H1 (cell line): ENCODE measurements around the gene FEV. TPM values are rescaled to one million over a fixed set of nuclear protein-coding genes. Genes with fewer than 3 reads are reported as not detected.

Experiments used
- CTCF ChIA-PET: fragments of 300-600 bp; sonication (Branson Sonifier 250); formaldehyde crosslinking; loops from one replicate; lab custom pipeline; 2021; ENCODE audit not compliant: partially characterized antibody; lab: Charles Lee
- POLR2A ChIA-PET: fragments of 300-600 bp; sonication (Branson Sonifier 250); formaldehyde crosslinking; loops from one replicate; lab custom pipeline; 2021; ENCODE audit warnings: inconsistent platforms; ENCODE audit not compliant: partially characterized antibody; lab: Charles Lee
- DNase-seq, 2 experiments: peaks; one replicate each; pipeline versions ENCODE4 v3.0.0 to v3.0.0-alpha.2; 2010 to 2022; ENCODE audit warnings: low spot score in 2 of 2, low read depth in 1 of 2, mixed read lengths in 1 of 2
- FAIRE-seq: peaks from 2 replicates; lab custom pipeline; 2011; peaks lifted over from hg19 to GRCh38; lab: Jason Lieb, UNC
- H2AFZ ChIP-seq: 2 replicates; pipeline ENCODE4 v1.8.1; 2012; ENCODE audit warnings: low read length, inconsistent platforms
- H2AK5ac ChIP-seq: 2 replicates; pipeline ENCODE4 v1.6.1; 2013; ENCODE audit warnings: low read depth, low read length
- H2BK120ac ChIP-seq: replicated peaks from 2 replicates; pipeline ENCODE3; 2013; ENCODE audit warnings: low read depth, low read length, inconsistent platforms
- H2BK12ac ChIP-seq: 2 replicates; pipeline ENCODE4 v1.6.1; 2013; ENCODE audit warnings: low read depth, low read length
- H2BK15ac ChIP-seq: 2 replicates; pipeline ENCODE4 v1.6.1; 2013; ENCODE audit warnings: low read length
- H2BK20ac ChIP-seq: 2 replicates; pipeline ENCODE4 v1.6.1; 2013; ENCODE audit warnings: low read length
- H2BK5ac ChIP-seq: 2 replicates; pipeline ENCODE4 v1.6.1; 2013; ENCODE audit warnings: low read depth, low read length
- H3K14ac ChIP-seq: 2 replicates; pipeline ENCODE4 v1.6.1; 2013; ENCODE audit warnings: inconsistent platforms; ENCODE audit not compliant: insufficient read length
- H3K18ac ChIP-seq: 2 replicates; pipeline ENCODE4 v1.6.1; 2013; ENCODE audit warnings: low read length; ENCODE audit errors: extremely low read depth
- H3K23ac ChIP-seq: 2 replicates; pipeline ENCODE4 v1.6.1; 2013; ENCODE audit warnings: inconsistent platforms; ENCODE audit not compliant: insufficient read length
- H3K23me2 ChIP-seq: 2 replicates; pipeline ENCODE4 v1.6.1; 2013; ENCODE audit warnings: low read depth, low read length
- H3K27ac ChIP-seq: 2 replicates; pipeline ENCODE4 v1.6.1; 2011; ENCODE audit warnings: low read depth, low read length, inconsistent platforms
- H3K27me3 ChIP-seq, 4 experiments: replicated peaks in 1 of 4; 1 replicate in 1 of 4; 2 replicates in 3 of 4; pipeline versions ENCODE4 v1.6.1 to v1.8.1; 2011 to 2013; ENCODE audit warnings: low read length in 3 of 4, mild to moderate bottlenecking in 3 of 4, inconsistent platforms in 2 of 4, mixed read lengths in 2 of 4, moderate library complexity in 1 of 4; ENCODE audit not compliant: control insufficient read depth in 3 of 4, insufficient read depth in 3 of 4; ENCODE audit errors: extremely low read depth in 1 of 4
- H3K36me3 ChIP-seq, 4 experiments: 2 replicates each; pipeline versions ENCODE4 v1.6.1 to v1.8.1; 2011 to 2013; ENCODE audit warnings: mild to moderate bottlenecking in 4 of 4, low read length in 3 of 4, moderate library complexity in 2 of 4, control low read depth in 1 of 4, inconsistent platforms in 1 of 4; ENCODE audit not compliant: insufficient read depth in 4 of 4, control insufficient read depth in 2 of 4
- H3K4ac ChIP-seq: replicated peaks from 2 replicates; pipeline ENCODE3; 2013; ENCODE audit warnings: low read length, low read depth, mixed read lengths, inconsistent platforms; ENCODE audit not compliant: insufficient read length
- H3K4me1 ChIP-seq, 4 experiments: replicated peaks in 1 of 4; 1 replicate in 1 of 4; 2 replicates in 3 of 4; pipeline versions ENCODE4 v1.6.1 to v1.8.1; 2011 to 2013; ENCODE audit warnings: low read length in 3 of 4, inconsistent platforms in 2 of 4, mixed read lengths in 1 of 4; ENCODE audit not compliant: insufficient read depth in 4 of 4, control insufficient read depth in 3 of 4
- H3K4me2 ChIP-seq, 2 experiments: 2 replicates each; pipeline versions ENCODE4 v1.6.1 to v1.8.1; 2011 to 2013; ENCODE audit warnings: low read depth in 2 of 2, low read length in 2 of 2, control low read depth in 1 of 2, inconsistent platforms in 1 of 2, mild to moderate bottlenecking in 1 of 2; ENCODE audit not compliant: insufficient read depth in 1 of 2
- H3K4me3 ChIP-seq, 4 experiments: fragments of 200-600, 300-600 bp in 1 of 4; sonication (generic), shearing (Covaris generic), sonication (Bioruptor Twin) in 1 of 4; 2 replicates each; pipeline versions ENCODE4 v1.5.1 to v1.8.1; 2011 to 2016; ENCODE audit warnings: low read length in 4 of 4, low read depth in 3 of 4, control low read depth in 2 of 4, inconsistent platforms in 2 of 4, mild to moderate bottlenecking in 2 of 4, mixed read lengths in 1 of 4, moderate library complexity in 1 of 4; ENCODE audit not compliant: insufficient read depth in 2 of 4; ENCODE audit errors: extremely low read depth in 1 of 4
- H3K56ac ChIP-seq: replicated peaks from 2 replicates; pipeline ENCODE3; 2013; ENCODE audit warnings: low read depth, mild to moderate bottlenecking, mixed read lengths, low read length, inconsistent platforms; ENCODE audit not compliant: insufficient read length
- H3K79me1 ChIP-seq: 2 replicates; pipeline ENCODE4 v1.6.1; 2013; ENCODE audit warnings: low read depth, low read length, control low read depth
- H3K79me2 ChIP-seq, 2 experiments: 2 replicates each; pipeline versions ENCODE4 v1.6.1 to v1.8.1; 2012 to 2013; ENCODE audit warnings: low read length in 2 of 2, mild to moderate bottlenecking in 2 of 2, inconsistent platforms in 1 of 2; ENCODE audit not compliant: insufficient read depth in 2 of 2, control insufficient read depth in 1 of 2
- H3K9ac ChIP-seq, 4 experiments: replicated peaks in 1 of 4; 1 replicate in 1 of 4; 2 replicates in 3 of 4; pipeline versions ENCODE4 v1.6.1 to v1.8.1; 2011 to 2013; ENCODE audit warnings: low read depth in 3 of 4, low read length in 3 of 4, control low read depth in 2 of 4, mild to moderate bottlenecking in 2 of 4, moderate library complexity in 2 of 4, inconsistent platforms in 1 of 4; ENCODE audit errors: extremely low read depth in 1 of 4
- H3K9me3 ChIP-seq, 2 experiments: 2 replicates each; pipeline versions ENCODE4 v1.6.1 to v1.8.1; 2012 to 2013; ENCODE audit warnings: mild to moderate bottlenecking in 2 of 2, moderate library complexity in 2 of 2, control low read depth in 1 of 2, inconsistent platforms in 1 of 2, low read depth in 1 of 2, low read length in 1 of 2, mixed read lengths in 1 of 2; ENCODE audit not compliant: insufficient read depth in 2 of 2
- H4K20me1 ChIP-seq, 2 experiments: replicated peaks in 1 of 2; 2 replicates each; pipeline versions ENCODE3 to v1.8.1; 2011 to 2013; ENCODE audit warnings: inconsistent platforms in 2 of 2, low read length in 2 of 2, mild to moderate bottlenecking in 1 of 2; ENCODE audit not compliant: insufficient read depth in 2 of 2, control insufficient read depth in 1 of 2
- H4K5ac ChIP-seq: 2 replicates; pipeline ENCODE4 v1.6.1; 2013; ENCODE audit warnings: low read length, low read depth, mixed read lengths, inconsistent platforms; ENCODE audit not compliant: insufficient read length
- H4K8ac ChIP-seq: 2 replicates; pipeline ENCODE4 v1.8.0; 2013; ENCODE audit warnings: mild to moderate bottlenecking, moderate library complexity, low read length, inconsistent platforms; ENCODE audit not compliant: insufficient read depth; ENCODE audit errors: extremely low read depth
- H4K91ac ChIP-seq: replicated peaks from 2 replicates; pipeline ENCODE3; 2013; ENCODE audit warnings: low read length, mixed read lengths, inconsistent platforms; ENCODE audit not compliant: insufficient read length
- E2F6 ChIP-seq: IDR thresholded peaks from 2 replicates; pipeline ENCODE4 v1.6.1; 2012; ENCODE audit warnings: inconsistent platforms
- SP2 ChIP-seq: IDR thresholded peaks from 2 replicates; pipeline ENCODE4 v1.6.1; 2012; ENCODE audit warnings: mild to moderate bottlenecking, low read length, inconsistent platforms
- TAF7 ChIP-seq: optimal IDR thresholded peaks from 2 replicates; pipeline ENCODE3; 2011; ENCODE audit warnings: low read depth, mild to moderate bottlenecking, inconsistent platforms, low read length, moderate library complexity, borderline replicate concordance
- WGBS, 2 experiments: shearing (Covaris generic) in 1 of 2; methylation state at CpG; one replicate each; pipeline versions ENCODE4 v1.1.6 to v1.1.7; 2013 to 2015; ENCODE audit warnings: low lambda C conversion rate in 2 of 2, mixed read lengths in 2 of 2, inconsistent platforms in 1 of 2, low coverage in 1 of 2, missing lambda C conversion rate in 1 of 2; ENCODE audit not compliant: insufficient replicate concordance in 2 of 2, insufficient coverage in 1 of 2, insufficient read length in 1 of 2; ENCODE audit errors: extremely low coverage in 1 of 2, missing lambda C conversion rate in 1 of 2; 5-methylcytosine and 5-hydroxymethylcytosine counted together
- polyA plus RNA-seq, 7 experiments: library from polyadenylated mRNA; depleted of rRNA in 3 of 7; stranded (reverse) in 5 of 7; unstranded in 2 of 7; fragments of >200 nt in 5 of 7; fragments of 200-250 nt in 2 of 7; gene quantifications; 1 replicate in 5 of 7; 2 replicates in 1 of 7; 4 replicates in 1 of 7; pipeline versions ENCODE4 v1.2.1 to v1.2.3, GENCODE V29; 2011 to 2013; ENCODE audit warnings: missing spikeins in 2 of 7, mixed read lengths in 2 of 7
- total RNA-seq: library from RNA; stranded (reverse); fragmentation: NEBNext Ultra II Directional; extraction: Animal tissue kit (Norgen Biotek cat#: 25700); gene quantifications from 2 replicates; pipeline ENCODE4 v1.2.1, GENCODE V29; 2021

The FEV gene
- total and polyA plus RNA-seq, 2 of the 8 experiments (the other 6 are each of a cell fraction or from before 2014, with no cell fraction given), result not detected

DNA sequence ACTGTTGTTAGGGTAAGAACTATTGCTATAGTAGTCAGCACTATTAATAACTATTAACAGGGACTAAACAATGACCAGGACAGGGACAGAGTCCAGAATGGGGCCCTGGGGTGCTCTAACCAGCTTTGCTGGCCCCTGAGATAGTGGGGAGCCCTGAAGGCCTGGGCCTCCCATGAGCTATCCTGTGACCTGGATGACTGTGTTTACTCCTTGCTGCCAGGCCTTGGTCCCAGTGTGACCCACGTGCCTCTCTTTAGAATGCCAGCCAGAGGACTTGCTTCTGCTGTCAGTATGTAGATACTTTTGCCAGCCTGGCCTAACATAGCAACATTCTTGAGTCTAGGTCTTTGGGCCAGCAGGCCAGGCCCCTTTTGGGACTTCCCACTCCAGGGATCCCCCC is 14.1 kb downstream of the FEV start:
- Histone ChIP-seq H3K4me2 (no peak overlapping the region), H3K4ac (no peak overlapping the region), H3K14ac (no peak overlapping the region), H3K4me1 (no peaks in the 10 kb centered on the region), H2BK15ac (no peak overlapping the region), H2AFZ (no peak overlapping the region), H4K5ac (no peak overlapping the region), H2BK20ac (no peak overlapping the region), H3K56ac (no peak overlapping the region), H3K79me1 (no peaks in the 10 kb centered on the region), H2BK120ac (no peak overlapping the region), H3K23me2 (no peaks in the 10 kb centered on the region), H3K36me3 (no peaks in the 10 kb centered on the region), H2BK12ac (no peak overlapping the region), H3K27me3 (peaks cover 0 to 30% (median 5%) of the 10 kb centered on the region in 4 experiments; a peak in 6 of 7 replicates), H3K18ac (no peak overlapping the region), H3K27ac (no peak overlapping the region), H3K4me3 (no peak overlapping the region), H4K20me1 (peaks cover 2 to 4% of the 10 kb centered on the region in 2 experiments), H3K9me3 (no peaks in the 10 kb centered on the region), H2AK5ac (no peak overlapping the region), H2BK5ac (no peak overlapping the region), H3K9ac (no peak overlapping the region), H3K79me2 (no peaks in the 10 kb centered on the region)
- FAIRE-seq (no peak), DNase-seq (no peak)
- ChIA-PET CTCF (interaction anchor here (1.0 to 1.6 kb wide), 5 partner anchors 8 to 149 kb away, joined by 3 to 6 read pairs (median 4); no protein-coding TSS in a partner anchor), POLR2A (no interaction called here)
- 50% methylated on average over 1 of the region's 1 CpG; no CpG with 5 or more reads in 1 of the 2 experiments for WGBS, 2 experiments
- TF ChIP-seq TAF7 (no peak), SP2 (no peak), E2F6 (no peak)
- TF ChIP-seq, all 59 proteins: peak for 0
- Histone ChIP-seq H4K8ac (no peak overlapping the region), H4K91ac (no peak overlapping the region), H3K23ac (no peak overlapping the region)
